HepG2 (cell line): Measurements from ENCODE around the gene HOXA13.

Experiments used
- CREB1 ChIP-seq, 2 experiments: fragments of 450-650 bp in 1 of 2; IDR thresholded peaks; 2 replicates each; pipeline ENCODE4 v1.6.1; 2016 to 2017; ENCODE audit warnings: control low read depth in 1 of 2, mild to moderate bottlenecking in 1 of 2, missing compliant biosample characterization in 1 of 2, missing genetic modification characterization in 1 of 2
- NFE2L1 ChIP-seq: sonication (generic); formaldehyde crosslinking; IDR thresholded peaks from 2 replicates; pipeline ENCODE4 v1.4.0; 2020; ENCODE audit warnings: missing genetic modification reagents, mild to moderate bottlenecking, borderline replicate concordance
- NFYB ChIP-seq: sonication (generic); formaldehyde crosslinking; IDR thresholded peaks from 2 replicates; pipeline ENCODE4 v1.4.0; 2020; ENCODE audit warnings: missing genetic modification reagents
- RBAK ChIP-seq: sonication (generic); formaldehyde crosslinking; IDR thresholded peaks from 2 replicates; pipeline ENCODE4 v1.5.1; 2020; ENCODE audit warnings: mild to moderate bottlenecking, missing genetic modification reagents
- SALL1 ChIP-seq: sonication (generic); formaldehyde crosslinking; IDR thresholded peaks from 2 replicates; pipeline ENCODE4 v1.8.0; 2022; ENCODE audit warnings: mild to moderate bottlenecking, missing genetic modification reagents
- ZBTB33 ChIP-seq: sonication (generic); formaldehyde crosslinking; IDR thresholded peaks from 2 replicates; pipeline ENCODE4 v1.4.0; 2020; ENCODE audit warnings: missing genetic modification reagents
- ZNF639 ChIP-seq: conservative IDR thresholded peaks from 2 replicates; pipeline ENCODE4 v1.6.1; 2018; ENCODE audit warnings: missing genetic modification reagents

GRCh38 chr7:27241189-27242056 lies 41.5 kb upstream of the HOXA13 start:
- TF ChIP-seq NFYB (no peak), ZBTB33 (CRISPR knock-in tag) (no peak), RBAK (CRISPR knock-in tag) (no peak), ZNF639 (no peak), NFE2L1 (no peak), CREB1 (IDR thresholded peaks at IDR 0.05) (no peak), CREB1 (CRISPR knock-in tag; IDR thresholded peaks at IDR 0.05) (no peak), SALL1 (no peak)
